ENCODE results near the gene PPARG.

DNA sequence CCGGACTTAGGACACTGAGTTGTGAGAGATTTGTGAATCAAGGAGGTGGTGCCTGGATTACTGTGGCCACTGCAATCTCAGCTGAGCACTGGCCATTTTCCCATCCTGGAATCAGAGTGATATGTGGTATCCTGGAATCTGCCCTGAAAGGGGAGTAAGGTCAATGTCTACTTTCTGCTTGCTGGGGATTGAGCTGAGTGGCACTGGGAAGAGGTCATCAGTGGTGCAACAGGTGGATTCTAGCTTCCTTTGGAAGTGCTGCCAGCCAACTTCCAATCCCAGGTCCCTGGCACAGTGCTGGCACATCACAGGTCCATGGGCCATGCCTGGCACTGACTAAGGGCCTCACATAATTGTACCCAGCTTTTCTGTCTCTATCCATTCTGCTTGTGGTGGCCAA, 174.8 kb downstream of the PPARG start:
- TF ChIP-seq, protein P1, sequence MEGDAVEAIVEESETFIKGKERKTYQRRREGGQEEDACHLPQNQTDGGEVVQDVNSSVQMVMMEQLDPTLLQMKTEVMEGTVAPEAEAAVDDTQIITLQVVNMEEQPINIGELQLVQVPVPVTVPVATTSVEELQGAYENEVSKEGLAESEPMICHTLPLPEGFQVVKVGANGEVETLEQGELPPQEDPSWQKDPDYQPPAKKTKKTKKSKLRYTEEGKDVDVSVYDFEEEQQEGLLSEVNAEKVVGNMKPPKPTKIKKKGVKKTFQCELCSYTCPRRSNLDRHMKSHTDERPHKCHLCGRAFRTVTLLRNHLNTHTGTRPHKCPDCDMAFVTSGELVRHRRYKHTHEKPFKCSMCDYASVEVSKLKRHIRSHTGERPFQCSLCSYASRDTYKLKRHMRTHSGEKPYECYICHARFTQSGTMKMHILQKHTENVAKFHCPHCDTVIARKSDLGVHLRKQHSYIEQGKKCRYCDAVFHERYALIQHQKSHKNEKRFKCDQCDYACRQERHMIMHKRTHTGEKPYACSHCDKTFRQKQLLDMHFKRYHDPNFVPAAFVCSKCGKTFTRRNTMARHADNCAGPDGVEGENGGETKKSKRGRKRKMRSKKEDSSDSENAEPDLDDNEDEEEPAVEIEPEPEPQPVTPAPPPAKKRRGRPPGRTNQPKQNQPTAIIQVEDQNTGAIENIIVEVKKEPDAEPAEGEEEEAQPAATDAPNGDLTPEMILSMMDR (IDR thresholded peaks at IDR 0.05), result no peak
- TF ChIP-seq POLR2A (IDR thresholded peaks at IDR 0.05) (no peak), POLR2AphosphoS5 (IDR thresholded peaks at IDR 0.05) (no peak), EP300 (IDR thresholded peaks at IDR 0.05) (no peak)

Data from upper lobe of left lung (tissue), 4 donors.